Thymus (tissue), 11 donors: ENCODE measurements around the gene CDC42BPG. TPM values are rescaled to one million over a fixed set of nuclear protein-coding genes. Genes with fewer than 3 reads are reported as not detected.

Experiments used
- DNase-seq, 9 donors: peaks; one replicate each; pipeline ENCODE4 v3.0.0-alpha.2; 2013; ENCODE audit warnings: low spot score in 9 of 9, low read depth in 6 of 9, missing footprints in 1 of 9
- H3K27ac ChIP-seq, 2 donors: one replicate each; pipeline ENCODE4 v1.5.1; 2013; ENCODE audit warnings: control low read depth in 1 of 2, low read depth in 1 of 2, low read length in 1 of 2, mild to moderate bottlenecking in 1 of 2, moderate library complexity in 1 of 2
- H3K27me3 ChIP-seq, 2 donors: one replicate each; pipeline ENCODE4 v1.5.1; 2013; ENCODE audit warnings: low read length in 1 of 2; ENCODE audit not compliant: control insufficient read depth in 2 of 2, insufficient read depth in 1 of 2
- H3K36me3 ChIP-seq, 2 donors: one replicate each; pipeline ENCODE4 v1.5.1; 2013; ENCODE audit warnings: low read length in 1 of 2, mild to moderate bottlenecking in 1 of 2, moderate library complexity in 1 of 2; ENCODE audit not compliant: control insufficient read depth in 2 of 2, insufficient read depth in 2 of 2
- H3K4me1 ChIP-seq, 2 donors: one replicate each; pipeline ENCODE4 v1.5.1; 2013; ENCODE audit warnings: low read length in 2 of 2; ENCODE audit not compliant: control insufficient read depth in 2 of 2, insufficient read depth in 2 of 2
- H3K4me3 ChIP-seq, 2 donors: one replicate each; pipeline ENCODE4 v1.5.1; 2013; ENCODE audit warnings: low read length in 2 of 2, control low read depth in 1 of 2, mild to moderate bottlenecking in 1 of 2
- H3K9me3 ChIP-seq, 2 donors: one replicate each; pipeline ENCODE4 v1.5.1; 2013; ENCODE audit warnings: low read length in 1 of 2, mild to moderate bottlenecking in 1 of 2; ENCODE audit not compliant: control insufficient read depth in 2 of 2, insufficient read depth in 1 of 2
- WGBS: extraction: QIAGEN DNeasy Blood & Tissue Kit; methylation state at CpG from one replicate; pipeline ENCODE4 v1.1.7; 2013; 5-methylcytosine and 5-hydroxymethylcytosine counted together
- polyA plus RNA-seq: library from polyadenylated mRNA; stranded (reverse); fragments of 200-250 nt; gene quantifications from one replicate; pipeline ENCODE4 v1.2.3, GENCODE V29; 2013
- total RNA-seq: library from RNA; stranded (reverse); fragments of 120-200 nt; gene quantifications from one replicate; pipeline ENCODE4 v1.2.4, GENCODE V29; 2013
- donor health status: healthy.

CDC42BPG gene
- total and polyA plus RNA-seq, 2 donors = 1.7 to 7.4 TPM

DNA sequence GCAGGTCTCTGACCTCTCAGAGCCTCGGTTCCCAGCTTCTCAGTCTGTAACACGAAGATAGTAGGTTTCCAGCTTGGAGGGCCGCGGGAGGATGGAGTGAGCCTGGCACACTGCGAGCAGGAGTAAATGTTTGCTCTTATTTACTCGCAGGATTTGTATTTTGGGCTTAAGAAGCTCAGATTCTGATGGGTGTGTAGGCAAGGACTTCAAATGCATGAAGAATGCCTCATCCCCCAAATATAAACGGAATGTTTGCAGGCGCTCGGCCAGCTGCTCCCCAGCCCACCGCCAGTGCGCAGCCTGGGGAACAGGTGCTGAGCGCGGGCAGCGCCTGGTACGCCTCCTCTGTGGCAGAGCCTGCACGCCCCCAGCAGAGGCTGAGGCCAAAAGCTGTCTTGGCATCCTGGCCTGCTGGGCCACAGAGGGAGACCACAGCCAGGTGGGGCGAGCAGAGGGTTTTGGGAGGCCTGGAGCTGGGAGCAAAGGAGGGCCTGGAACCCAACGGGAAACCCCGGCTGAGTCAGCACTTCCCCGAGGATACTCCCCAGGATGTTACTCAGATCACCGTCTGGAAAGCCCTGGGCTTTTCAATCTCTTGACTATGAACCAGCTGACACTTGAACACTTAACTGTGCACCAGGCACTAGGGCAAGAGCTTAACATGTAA, 24.6 kb upstream of the CDC42BPG start:
- Histone ChIP-seq H3K36me3 (peaks cover 38 to 45% of the 10 kb centered on the region in 2 donors), H3K4me3 (no peak overlapping the region), H3K4me1 (peaks cover 52 to 73% of the 10 kb centered on the region in 2 donors), H3K27ac (peak overlapping the region; percentile 67 to 84), H3K27me3 (no peaks in the 10 kb centered on the region), H3K9me3 (no peaks in the 10 kb centered on the region)
- peak in 1 of 9 donors; percentile 78 for DNase-seq
- 31% methylated on average over 21 of the region's 21 CpGs for WGBS

GRCh38 chr11:64867748-64868462, 23.5 kb upstream of the CDC42BPG start:
- Histone ChIP-seq H3K9me3 (no peaks in the 10 kb centered on the region), H3K27ac (peak overlapping the region; percentile 4 to 67), H3K4me3 (no peak overlapping the region), H3K4me1 (peaks cover 62 to 79% of the 10 kb centered on the region in 2 donors), H3K36me3 (peaks cover 33 to 39% of the 10 kb centered on the region in 2 donors), H3K27me3 (no peaks in the 10 kb centered on the region)
- no peak for DNase-seq
- WGBS = 89% methylated on average over 28 of the region's 28 CpGs

DNA sequence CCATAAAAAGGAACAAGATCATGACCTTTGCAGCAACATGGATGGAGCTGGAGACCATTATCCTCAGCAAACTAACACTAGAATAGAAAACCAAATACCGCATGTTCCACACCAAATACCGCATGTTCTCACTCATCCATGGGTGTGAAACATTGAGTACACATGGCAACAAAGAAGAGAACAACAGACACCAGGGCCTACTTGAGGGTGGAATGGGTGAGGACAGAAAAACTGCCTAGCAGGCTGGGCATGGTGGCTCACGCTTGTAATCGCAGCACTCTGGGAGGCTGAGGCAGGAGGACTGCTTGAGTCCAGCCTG, 21.7 kb upstream of the CDC42BPG start:
- 99% methylated on average over 4 of the region's 4 CpGs for WGBS
- no peak for DNase-seq
- H3K36me3 ChIP-seq = peaks cover 17 to 22% of the 10 kb centered on the region in 2 donors
- no peak overlapping the region for H3K27ac ChIP-seq
- H3K27me3 ChIP-seq = no peaks in the 10 kb centered on the region
- peaks cover 72 to 82% of the 10 kb centered on the region in 2 donors for H3K4me1 ChIP-seq
- H3K9me3 ChIP-seq = no peaks in the 10 kb centered on the region
- H3K4me3 ChIP-seq = no peak overlapping the region

GRCh38 chr11:64865286-64866172, 21.1 kb upstream of the CDC42BPG start:
- H3K4me1 ChIP-seq = peaks cover 68 to 82% of the 10 kb centered on the region in 2 donors
- no peak for DNase-seq
- H3K9me3 ChIP-seq = no peaks in the 10 kb centered on the region

GRCh38 chr11:64864473-64865285, 20.2 kb upstream of the CDC42BPG start:
- Histone ChIP-seq H3K27me3 (no peaks in the 10 kb centered on the region), H3K36me3 (peaks cover 14 to 16% of the 10 kb centered on the region in 2 donors), H3K4me1 (peaks cover 68 to 82% of the 10 kb centered on the region in 2 donors), H3K4me3 (no peak overlapping the region), H3K9me3 (no peaks in the 10 kb centered on the region), H3K27ac (peak overlapping the region; percentile 79 to 86)
- DNase-seq = no peak
- WGBS = 83% methylated on average over 18 of the region's 18 CpGs

More at GRCh38 chr11:64865286-64866172, 21.1 kb upstream of the CDC42BPG start:
- no peak overlapping the region for H3K4me3 ChIP-seq
- WGBS = 96% methylated on average over 15 of the region's 15 CpGs
- H3K36me3 ChIP-seq = peaks cover 11 to 16% of the 10 kb centered on the region in 2 donors
- no peaks in the 10 kb centered on the region for H3K27me3 ChIP-seq
- H3K27ac ChIP-seq = peak overlapping the region; percentile 79 to 86

GRCh38 chr11:64864135-64864472, 19.7 kb upstream of the CDC42BPG start:
- DNase-seq = no peak
- WGBS = 81% methylated on average over 9 of the region's 9 CpGs
- Histone ChIP-seq H3K9me3 (no peaks in the 10 kb centered on the region), H3K27me3 (no peaks in the 10 kb centered on the region), H3K27ac (peak overlapping the region; percentile 79 to 86), H3K4me1 (peaks cover 68 to 82% of the 10 kb centered on the region in 2 donors), H3K4me3 (no peak overlapping the region), H3K36me3 (peaks cover 16 to 17% of the 10 kb centered on the region in 2 donors)

GRCh38 chr11:64863391-64864060, 19.1 kb upstream of the CDC42BPG start:
- peaks cover 14 to 18% of the 10 kb centered on the region in 2 donors for H3K36me3 ChIP-seq
- WGBS = 89% methylated on average over 23 of the region's 23 CpGs
- peaks cover 68 to 82% of the 10 kb centered on the region in 2 donors for H3K4me1 ChIP-seq
- no peak for DNase-seq
- H3K27me3 ChIP-seq = no peaks in the 10 kb centered on the region
- H3K27ac ChIP-seq = peak overlapping the region; percentile 79 to 86
- H3K9me3 ChIP-seq = no peaks in the 10 kb centered on the region
- H3K4me3 ChIP-seq = no peak overlapping the region

GRCh38 chr11:64862987-64863390, 18.5 kb upstream of the CDC42BPG start:
- peaks cover 65 to 82% of the 10 kb centered on the region in 2 donors for H3K4me1 ChIP-seq
- DNase-seq = no peak
- H3K27me3 ChIP-seq = no peaks in the 10 kb centered on the region
- 90% methylated on average over 9 of the region's 9 CpGs for WGBS
- no peaks in the 10 kb centered on the region for H3K9me3 ChIP-seq
- peak overlapping the region; percentile 72 to 86 for H3K27ac ChIP-seq
- H3K36me3 ChIP-seq = peaks cover 12 to 20% of the 10 kb centered on the region in 2 donors
- no peak overlapping the region for H3K4me3 ChIP-seq
